Globus pallidus (tissue), 1 donor: ENCODE results near the gene ZNF223.

Source experiments
- DNase-seq: peaks from one replicate; pipeline ENCODE4 v3.0.0-alpha.2; 2015; ENCODE audit warnings: low spot score

ZNF223 gene

DNA sequence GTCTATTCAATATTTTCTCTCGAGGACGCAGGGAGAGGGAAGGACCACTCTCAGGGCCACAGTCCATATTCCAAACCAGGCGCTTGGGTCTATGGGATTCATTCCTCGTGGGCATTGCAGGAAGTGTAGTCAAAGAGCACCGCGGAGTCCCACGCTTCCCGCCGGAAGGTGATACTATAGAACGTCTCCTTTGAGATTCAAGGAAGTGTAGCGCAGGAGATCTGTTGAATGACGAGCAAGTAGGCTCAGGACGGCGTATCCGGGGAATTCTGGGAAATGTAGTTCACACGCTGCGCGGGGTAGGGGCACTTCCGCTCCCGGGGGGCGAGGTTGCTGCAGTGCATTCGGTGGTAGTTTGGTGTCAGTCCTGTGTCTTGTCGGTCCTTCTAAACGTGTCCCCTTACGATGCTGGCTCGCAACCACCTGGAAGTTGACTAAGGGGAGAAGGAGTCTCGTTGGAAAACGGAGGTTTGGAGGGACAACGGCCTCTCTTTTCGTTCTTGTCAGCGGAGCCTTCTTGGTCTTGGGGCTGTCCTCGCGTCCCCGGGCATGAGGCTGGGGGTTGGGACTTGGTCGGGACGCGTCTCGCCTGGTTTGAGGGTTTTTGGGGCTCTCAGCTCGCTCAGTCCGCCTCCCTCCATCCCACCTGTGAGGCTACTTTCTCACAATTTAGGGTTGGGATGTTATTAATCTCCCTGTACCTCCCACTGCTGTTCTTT, 20.1 kb downstream of the ZNF223 start, which contains the start of gene ZNF284:
TSS of gene ZNF284 (plus strand) at position 336 of the 719 bp plus-strand sequence. CDS start 4,231 bp downstream, outside the sequence.
- peak; percentile 93 for DNase-seq

- no peak for DNase-seq
Observed at GRCh38 chr19:44072543-44073401, 20.9 kb downstream of the ZNF223 start.

DNA sequence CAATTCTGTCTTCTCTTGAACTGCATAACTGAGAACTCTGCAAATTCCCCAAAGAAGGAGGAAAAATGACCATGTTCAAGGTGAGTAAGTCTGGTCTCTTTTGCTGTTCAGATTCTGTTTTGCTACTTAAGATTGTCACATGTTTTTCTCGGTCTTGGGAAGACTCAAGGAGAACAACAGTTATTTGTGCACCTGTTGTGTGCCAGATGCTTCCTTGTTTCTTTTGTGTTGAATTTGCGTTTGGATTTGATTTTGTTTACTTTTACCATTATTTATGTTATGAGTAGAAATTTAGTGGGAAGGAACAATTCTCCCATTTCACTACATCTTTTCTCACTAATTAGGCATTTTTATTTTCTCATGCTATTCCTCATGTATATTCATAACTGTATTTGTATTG, 24.5 kb downstream of the ZNF223 start:
- no peak for DNase-seq

DNA sequence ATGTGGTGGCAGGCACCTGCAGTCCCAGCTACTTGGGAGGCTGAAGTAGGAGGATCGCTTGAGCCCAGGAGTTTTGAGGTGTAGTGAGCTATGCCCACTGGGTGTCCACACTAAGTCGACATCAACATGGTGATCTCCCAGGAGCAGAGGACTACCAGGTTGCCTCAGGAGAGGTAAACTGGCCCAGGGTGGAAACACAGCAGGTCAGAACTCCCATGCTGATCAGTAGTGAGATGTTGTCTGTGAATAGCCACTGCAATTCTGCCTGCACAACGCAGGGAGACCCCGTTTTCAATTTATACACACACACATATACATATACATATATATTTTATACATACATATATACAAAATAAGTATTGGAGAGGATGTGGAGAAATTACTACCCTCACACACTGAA, 40.3 kb downstream of the ZNF223 start:
- DNase-seq, result no peak

GRCh38 chr19:44093931-44094765, 42.3 kb downstream of the ZNF223 start, which contains the start of gene ZNF224:
Gene ZNF224 (plus strand): TSS chr19:44094361. CDS start chr19:44097874, 3,513 bp downstream.
- DNase-seq, result peak; percentile 94

GRCh38 chr19:44107751-44108150, 55.9 kb downstream of the ZNF223 start:
- no peak for DNase-seq

GRCh38 chr19:44109458-44109857, 57.6 kb downstream of the ZNF223 start:
- DNase-seq, result no peak

GRCh38 chr19:44111910-44112463, 60.2 kb downstream of the ZNF223 start:
- DNase-seq, result no peak

DNA sequence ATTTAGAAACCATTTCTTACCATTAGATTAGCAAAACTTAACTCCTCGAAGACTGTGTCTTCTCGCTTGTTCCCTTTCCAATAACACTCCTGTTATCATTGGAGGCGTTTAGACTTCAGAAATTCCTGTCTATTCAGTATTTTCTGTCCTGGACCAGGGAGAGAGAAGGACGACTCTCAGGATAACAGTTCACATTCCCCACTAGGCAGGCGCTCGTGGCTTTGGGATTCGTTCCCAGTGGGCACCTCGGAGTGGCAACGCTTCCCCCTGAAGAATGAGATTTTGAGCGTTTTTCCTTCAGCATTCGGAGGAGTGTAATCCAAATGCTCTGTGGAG, 60.9 kb downstream of the ZNF223 start:
- DNase-seq, result no peak

GRCh38 chr19:44113138-44113783, 61.4 kb downstream of the ZNF223 start, which contains the start of gene ZNF225:
Gene ZNF225 (plus strand): TSS chr19:44113399. CDS start chr19:44115828, 2,429 bp downstream.
- peak; percentile 100 for DNase-seq

DNA sequence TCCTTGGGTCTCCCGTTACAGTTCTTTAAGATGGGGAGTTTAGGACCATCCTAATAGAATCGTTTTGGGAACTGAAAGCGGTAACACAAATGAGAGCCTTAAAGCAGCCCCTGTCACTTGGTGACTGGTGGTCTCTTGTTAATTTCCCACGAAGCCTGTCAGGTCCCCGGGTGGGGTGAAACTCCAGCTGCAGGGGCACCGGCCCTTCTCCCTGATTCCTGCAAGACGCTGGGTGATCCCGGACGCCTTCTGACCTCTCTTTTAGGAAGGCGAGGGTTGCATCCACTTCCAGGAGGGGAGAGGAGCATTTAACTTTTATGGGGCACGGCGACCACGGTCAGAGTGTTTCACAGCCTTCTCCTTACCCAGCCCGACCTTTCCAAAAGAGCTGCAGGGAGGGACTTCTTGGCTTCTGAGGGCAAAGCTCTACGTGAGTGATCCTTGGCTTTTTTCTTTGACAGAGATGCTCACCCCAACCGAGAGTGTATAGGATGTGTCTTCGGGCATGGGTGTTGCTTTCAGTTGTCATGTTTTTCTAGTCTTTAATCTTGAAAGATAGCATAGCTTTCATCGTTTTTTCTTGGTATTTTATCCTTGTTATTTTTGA, 62.1 kb downstream of the ZNF223 start:
- no peak for DNase-seq
